ENCODE data around the gene PSME4. TPM values are rescaled to one million over a fixed set of nuclear protein-coding genes. Genes with fewer than 3 reads are reported as not detected.

The PSME4 gene
- total and polyA plus RNA-seq, 10 of the 15 experiments (the other 5 are each of a cell fraction or from before 2014, with no cell fraction given): 11.1 to 56.2 (median 32.1) TPM

- TF ChIP-seq CUX1 (IDR thresholded peaks at IDR 0.05; ENCODE audit: insufficient replicate concordance, low read depth, low read length) (no peak), ATF7 (IDR thresholded peaks at IDR 0.05; ENCODE audit: low read depth) (no peak), ESRRA (IDR thresholded peaks at IDR 0.05; ENCODE audit: low read length) (no peak), CTCF (IDR thresholded peaks at IDR 0.05 in 2 of 3, conservative IDR thresholded peaks at IDR 0.05 in 1 of 3; ENCODE audit: control insufficient read depth in 2 of 3, extremely low read depth in 1 of 3, insufficient read depth in 1 of 3, low read depth in 3 of 3, low read length in 3 of 3) (no peak), NR2F1 (conservative IDR thresholded peaks at IDR 0.05) (no peak), MEF2A (IDR thresholded peaks at IDR 0.05; ENCODE audit: insufficient read depth, low read depth, low read length) (no peak), TCF3 (IDR thresholded peaks at IDR 0.05; ENCODE audit: borderline replicate concordance, insufficient read depth, low read depth, low read length) (no peak), JUNB (IDR thresholded peaks at IDR 0.05) (peak; percentile 39), ETV6 (conservative IDR thresholded peaks at IDR 0.05 in 1 of 2, IDR thresholded peaks at IDR 0.05 in 1 of 2; ENCODE audit: borderline replicate concordance in 1 of 2, low read depth in 1 of 2) (peak in 1 of 2 experiments; percentile 24; a peak in 1 of 4 replicates), NBN (IDR thresholded peaks at IDR 0.05) (no peak), MTA2 (IDR thresholded peaks at IDR 0.05; ENCODE audit: low read depth) (no peak), IRF3 (IDR thresholded peaks at IDR 0.05) (no peak), RBBP5 (conservative IDR thresholded peaks at IDR 0.05) (no peak), SPI1 (IDR thresholded peaks at IDR 0.05; ENCODE audit: borderline replicate concordance, insufficient read depth, low read depth, low read length) (peak; percentile 6; the same call in 1 of the 2 replicates), ATF2 (IDR thresholded peaks at IDR 0.05; ENCODE audit: low read length) (no peak), SIX5 (IDR thresholded peaks at IDR 0.05; ENCODE audit: low read depth, low read length, severe bottlenecking) (no peak), RUNX3 (IDR thresholded peaks at IDR 0.05; ENCODE audit: low read length) (peak; percentile 16; the same call in 1 of the 2 replicates), SREBF1 (IDR thresholded peaks at IDR 0.05; ENCODE audit: low read length) (no peak), E4F1 (IDR thresholded peaks at IDR 0.05; ENCODE audit: borderline replicate concordance, partially characterized antibody) (no peak)
Observed at GRCh38 chr2:53941749-53942148, 29.0 kb downstream of the PSME4 start (continued).

Data from GM12878 (cell line).